Measurements from ENCODE around the gene NLRX1.
"Not testable (repeated sequence)": the region's sequence is repeated elsewhere in the genome, so short reads cannot be mapped to it uniquely, and the experiment has no call there.

The NLRX1 gene

DNA sequence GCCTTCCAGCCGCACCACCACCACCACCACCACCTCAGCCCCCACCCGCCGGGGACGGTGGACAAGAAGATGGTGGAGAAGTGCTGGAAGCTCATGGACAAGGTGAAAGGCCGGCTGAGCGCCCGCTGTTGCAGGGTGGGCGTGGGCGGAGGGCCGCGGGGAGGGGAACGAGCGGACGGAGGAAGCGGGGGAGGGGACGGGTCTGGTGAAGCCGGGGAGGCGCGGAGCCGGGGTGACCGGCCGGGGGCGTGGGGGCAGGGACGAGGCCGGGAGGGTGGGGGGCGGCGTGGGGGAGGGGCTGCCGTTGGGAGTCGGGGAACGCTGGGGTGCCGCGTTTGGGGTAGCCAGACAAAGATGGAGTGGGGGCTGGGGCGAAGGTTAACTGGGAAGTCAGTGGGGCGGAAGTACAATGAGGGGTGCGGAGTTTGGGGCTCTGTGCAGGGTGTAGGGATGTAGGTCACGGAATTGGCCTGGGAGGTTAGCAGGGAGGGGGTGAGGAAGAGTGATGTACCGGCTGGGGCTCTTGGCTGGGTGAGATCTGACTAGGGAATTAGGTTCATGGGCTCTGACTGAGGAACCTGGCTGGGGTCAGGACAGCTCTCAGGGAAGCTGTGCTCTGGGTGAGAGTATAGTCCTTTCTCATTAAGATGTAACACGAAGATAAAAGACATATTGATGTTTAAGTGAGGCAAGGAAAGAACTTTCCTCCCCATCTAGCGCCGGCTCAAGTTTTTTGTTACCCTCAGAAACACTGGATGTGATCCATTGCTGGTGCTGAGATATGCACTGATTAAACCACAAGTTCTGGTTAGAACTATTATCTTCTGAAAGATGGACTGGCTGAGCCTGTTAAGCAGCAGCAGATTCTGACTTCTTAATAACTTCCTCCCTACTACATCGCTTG lies 38.2 kb downstream of the NLRX1 start:
- DNase-seq (ENCODE audit: low spot score) = peak; percentile 49

DNA sequence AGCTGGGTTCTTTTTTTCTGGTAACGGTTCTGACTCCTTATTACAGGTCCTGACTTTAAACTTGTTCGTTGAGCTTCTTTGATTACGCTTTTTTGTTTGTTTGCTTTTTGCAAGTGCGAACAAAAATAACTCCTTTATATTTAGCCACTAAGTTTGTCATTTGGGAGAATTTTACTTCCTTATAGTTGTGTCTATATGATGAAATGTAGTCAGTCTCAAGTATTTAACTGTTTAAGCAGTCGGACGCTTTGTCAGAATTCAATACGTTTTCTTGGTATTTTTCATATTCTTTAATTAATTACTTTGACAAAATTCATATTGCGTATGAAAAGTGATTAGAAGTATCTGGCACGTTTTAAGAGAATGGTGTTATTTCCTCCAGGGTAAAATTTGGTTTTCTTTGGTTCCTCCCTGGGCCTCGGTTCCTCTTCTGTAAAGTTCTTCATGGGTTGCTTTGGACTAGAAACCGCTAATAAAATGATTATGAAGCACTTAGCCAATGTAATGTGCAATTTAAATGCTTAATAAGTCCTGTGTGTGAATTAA lies 39.0 kb downstream of the NLRX1 start:
- no peak for DNase-seq (ENCODE audit: low spot score)

DNA sequence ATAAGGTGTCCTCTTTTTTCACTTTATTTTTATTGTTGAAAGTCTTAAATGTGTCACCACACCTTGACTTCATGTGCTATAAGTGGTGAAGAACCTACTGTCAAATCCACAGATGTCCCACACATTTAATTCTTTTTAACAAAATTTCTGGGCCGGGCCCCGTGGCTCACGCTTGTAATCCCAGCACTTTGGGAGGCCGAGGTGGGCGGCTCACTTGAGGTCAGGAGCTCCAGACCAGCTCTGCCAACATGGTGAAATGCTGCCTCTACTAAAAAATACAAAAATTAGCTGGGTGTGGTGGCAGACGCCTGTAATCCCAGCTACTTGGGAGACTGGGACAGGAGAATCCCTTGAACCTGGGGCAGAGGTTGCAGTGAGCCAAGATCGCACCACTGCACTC lies 40.7 kb downstream of the NLRX1 start:
- DNase-seq (ENCODE audit: low spot score) = no peak

DNA sequence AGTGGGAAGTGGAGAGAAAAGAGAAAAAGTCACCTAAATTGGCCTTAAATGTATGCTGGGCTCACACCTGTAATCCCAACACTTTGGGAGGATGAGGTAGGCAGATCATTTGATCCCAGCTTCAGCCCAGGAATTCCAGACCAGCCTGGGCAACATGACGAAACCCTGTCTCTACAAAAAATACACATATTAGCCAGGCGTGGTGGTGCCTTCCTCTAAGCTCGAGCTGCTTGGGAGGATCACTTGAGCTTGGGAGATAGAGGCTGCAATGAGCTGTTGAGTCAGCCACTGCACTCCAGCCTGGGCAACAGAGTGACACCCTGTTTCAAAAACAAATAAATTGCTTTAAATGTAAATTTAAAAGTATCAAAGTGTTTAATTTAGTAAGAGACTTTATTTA lies 41.5 kb downstream of the NLRX1 start:
- DNase-seq (ENCODE audit: low spot score) = no peak

DNA sequence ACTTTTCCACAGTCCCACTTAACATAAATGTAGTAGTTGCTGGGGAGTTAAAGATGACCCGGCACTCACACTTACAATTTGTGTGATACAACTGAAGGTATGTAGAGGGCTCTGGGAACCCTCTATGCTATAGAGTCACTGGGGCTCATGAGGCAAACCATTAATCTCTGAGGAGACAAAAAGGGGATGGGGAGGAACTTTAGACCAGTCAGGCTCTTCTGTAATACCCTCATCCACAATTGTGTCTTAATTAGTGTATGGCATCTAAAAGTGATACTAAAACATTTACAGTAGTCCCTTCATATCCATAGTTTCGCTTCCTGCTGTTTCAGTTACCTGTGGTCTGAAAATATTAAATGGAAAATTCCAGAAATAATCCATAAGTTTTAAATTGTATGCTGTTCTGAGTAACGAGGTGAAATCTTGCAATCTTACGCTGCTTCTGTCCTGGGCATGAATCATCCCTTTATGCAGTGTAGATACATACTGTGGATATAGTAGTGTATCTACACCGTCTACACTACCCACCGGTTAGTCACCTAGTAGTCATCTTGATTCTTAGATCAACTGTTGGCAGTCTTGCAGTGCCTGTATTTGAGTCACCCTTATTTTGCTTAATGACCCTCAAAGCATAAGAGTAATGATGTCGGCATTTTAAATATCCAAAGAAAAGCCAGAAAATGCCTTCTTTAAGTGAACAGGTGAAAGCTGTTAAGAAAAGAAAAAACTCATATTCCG lies 49.8 kb downstream of the NLRX1 start:
- DNase-seq (ENCODE audit: low spot score) = peak; percentile 82

DNA sequence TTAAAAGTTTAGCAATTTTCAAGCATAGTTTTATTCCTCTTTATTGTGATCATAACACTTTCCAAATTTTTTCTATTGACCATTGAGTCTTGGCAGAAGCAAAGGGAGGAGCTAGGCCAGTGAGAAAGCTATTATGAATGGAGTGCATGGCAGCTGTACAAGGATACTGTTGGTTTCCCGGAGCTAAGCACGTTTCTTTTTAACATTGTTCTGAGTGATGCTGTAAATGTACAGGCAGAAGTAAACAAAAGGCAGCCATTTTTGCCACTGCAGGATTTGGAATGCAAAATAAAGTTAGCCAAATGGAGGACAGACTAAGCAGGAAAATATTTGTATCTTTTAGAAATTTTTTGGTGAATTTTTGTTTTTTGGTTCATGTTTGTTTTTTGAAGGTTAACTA lies 53.8 kb downstream of the NLRX1 start:
- DNase-seq (ENCODE audit: low spot score) = peak; percentile 17

DNA sequence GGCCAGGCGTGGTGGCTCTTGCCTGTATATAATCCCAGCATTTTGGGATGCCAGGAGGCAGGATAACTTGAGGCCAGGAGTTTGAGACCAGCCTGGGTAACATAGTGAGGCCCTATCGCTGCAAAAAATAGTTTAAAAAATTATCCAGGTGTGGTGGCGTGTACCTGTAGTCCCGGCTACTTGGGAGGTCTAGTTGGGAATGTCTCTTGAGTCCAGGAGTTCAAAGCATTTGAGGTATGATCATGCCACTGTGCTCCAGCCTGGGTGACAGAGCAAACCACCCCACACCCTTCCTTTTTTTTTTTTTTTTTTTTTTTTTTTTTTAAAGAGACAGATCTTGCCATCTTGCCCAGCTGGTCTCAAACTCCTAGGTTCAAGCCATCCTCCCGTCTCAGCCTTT lies 54.4 kb downstream of the NLRX1 start:
- no peak for DNase-seq (ENCODE audit: low spot score)

DNA sequence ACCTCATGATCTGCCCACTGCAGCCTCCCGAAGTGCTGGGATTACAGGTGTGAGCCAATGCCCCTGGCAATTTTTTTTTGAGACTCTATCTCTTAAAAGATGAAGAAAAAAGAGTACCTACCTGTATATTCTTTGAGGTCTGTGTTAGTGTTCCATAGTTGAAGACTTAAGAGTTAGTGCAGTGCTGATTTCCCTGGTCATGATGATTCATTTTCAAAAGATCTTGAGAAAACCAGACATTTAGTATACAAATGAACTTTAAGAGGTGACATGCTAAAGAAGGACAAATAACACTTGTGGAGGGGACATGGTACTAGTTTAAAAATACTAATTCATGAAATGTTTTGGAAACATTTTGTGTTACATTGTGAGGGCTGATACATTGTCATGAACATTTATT lies 55.3 kb downstream of the NLRX1 start:
- DNase-seq (ENCODE audit: low spot score) = peak; percentile 25

DNA sequence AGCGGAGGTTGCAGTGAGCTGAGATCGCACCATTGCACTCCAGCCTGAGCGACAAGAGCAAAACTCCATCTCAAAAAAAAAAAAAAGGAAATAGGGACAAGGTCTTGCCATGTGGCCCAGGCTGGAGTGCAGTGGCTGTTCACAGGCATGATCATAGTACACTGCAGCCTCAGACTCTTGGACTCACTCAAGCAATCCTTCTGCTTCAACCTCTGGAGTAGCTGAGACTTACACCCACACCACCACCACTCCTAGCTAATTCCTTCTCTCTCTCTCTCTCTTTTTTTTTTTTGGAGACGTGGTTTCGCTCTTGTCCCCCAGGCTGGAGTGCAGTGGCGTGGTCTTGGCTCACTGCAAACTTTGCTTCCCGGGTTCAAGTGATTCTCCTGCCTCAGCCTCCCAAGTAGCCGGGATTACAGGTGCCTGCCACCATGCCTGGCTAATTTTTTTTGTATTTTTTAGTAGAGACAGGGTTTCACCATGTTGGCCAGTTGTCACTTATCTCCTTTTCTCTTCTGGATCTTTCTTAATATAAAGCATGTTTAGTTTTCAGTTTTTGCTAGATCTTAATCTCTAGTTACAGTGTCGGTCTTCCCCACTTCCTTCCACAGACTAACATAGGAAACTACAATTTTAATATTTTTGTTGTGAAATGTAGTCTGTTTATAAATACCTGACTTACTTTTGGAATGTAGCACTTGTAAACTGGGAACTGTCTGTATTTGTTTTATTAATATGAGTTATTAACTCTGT lies 60.2 kb downstream of the NLRX1 start:
- not testable (repeated sequence) for DNase-seq (ENCODE audit: low spot score)

DNA sequence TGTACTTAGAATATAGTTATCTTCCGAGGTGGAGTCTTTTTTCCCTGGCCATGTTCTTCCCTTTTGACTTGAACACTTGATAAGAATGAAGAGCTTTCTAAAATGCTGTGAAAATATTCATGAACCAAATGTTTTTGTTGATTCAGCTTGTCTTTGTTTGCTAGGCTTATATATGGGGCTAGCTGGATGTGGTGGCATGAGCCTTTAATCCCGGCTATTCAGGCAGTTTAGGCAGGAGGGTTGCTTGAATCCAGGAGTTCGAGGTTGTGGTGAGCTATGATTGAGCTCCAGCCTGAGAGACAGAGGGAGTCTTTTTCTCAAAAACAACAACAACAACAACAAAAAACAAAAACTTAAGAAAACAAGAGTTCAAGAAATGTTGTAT lies 60.8 kb downstream of the NLRX1 start:
- no peak for DNase-seq (ENCODE audit: low spot score)

DNA sequence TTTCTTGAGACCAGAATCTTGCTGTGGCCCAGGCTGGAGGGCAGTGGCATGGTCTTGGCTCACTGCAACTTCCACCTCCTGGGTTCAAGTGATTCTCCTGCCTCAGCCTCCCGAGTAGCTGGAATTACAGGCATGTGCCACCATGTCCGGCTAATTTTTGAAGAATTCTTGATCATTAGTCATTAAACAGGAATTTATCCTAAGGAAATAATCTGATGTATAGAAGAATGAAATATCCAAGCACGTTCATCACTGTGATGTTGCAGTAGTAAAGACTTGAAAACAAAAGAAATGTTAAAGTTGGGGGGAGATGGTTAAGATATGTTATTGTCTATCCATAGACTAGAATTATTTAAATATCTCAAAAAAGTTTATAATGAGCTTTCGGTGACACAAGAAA lies 61.2 kb downstream of the NLRX1 start:
- no peak for DNase-seq (ENCODE audit: low spot score)

Data from hepatic stellate cell (primary cell).